ENCODE results near the gene NEDD4L. TPM values are rescaled to one million over a fixed set of nuclear protein-coding genes. Genes with fewer than 3 reads are reported as not detected.

NEDD4L gene
- polyA plus RNA-seq, 2 donors, result 10.8 to 14.1 TPM

DNA sequence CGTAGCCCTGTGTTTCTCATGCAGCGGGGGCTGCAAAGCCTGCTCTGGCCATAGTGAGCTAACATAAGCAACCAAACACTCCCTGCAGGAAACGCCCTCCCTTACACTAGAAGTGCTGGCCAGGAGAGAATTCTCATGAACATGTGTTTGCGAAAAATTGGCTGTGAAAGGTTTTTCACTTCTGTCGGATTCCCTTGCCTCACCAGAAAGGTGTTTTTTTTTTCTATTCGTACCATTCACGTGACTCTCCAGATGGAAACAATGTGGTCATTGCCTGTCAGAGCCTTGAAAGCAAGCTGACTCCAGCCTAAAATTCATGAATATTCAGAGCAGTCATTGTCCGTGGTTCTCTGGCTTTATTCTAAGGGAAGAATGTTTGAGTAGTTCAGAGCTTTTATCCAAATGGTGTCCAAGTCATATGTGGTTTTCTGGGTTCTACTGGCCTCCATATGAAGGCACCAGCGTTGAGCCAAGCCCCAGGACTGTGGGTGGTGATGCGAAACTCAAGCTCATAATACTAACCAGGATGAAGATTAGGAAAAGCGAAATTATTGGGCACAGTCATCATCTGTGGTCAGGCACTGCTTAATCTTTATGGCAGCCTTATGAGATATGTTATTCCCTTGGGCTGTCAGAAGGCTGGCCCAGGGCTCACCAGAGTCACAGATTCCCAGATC lies 348.4 kb downstream of the NEDD4L start:
- no peaks in the 10 kb centered on the region for H3K9me3 ChIP-seq (ENCODE audit: control insufficient read depth in 2 of 2, insufficient read depth in 1 of 2, low read depth in 1 of 2, low read length in 1 of 2)
- no peak overlapping the region for H3K4me3 ChIP-seq (ENCODE audit: low read depth in 1 of 2, low read length in 2 of 2)
- no peaks in the 10 kb centered on the region for H3K4me1 ChIP-seq (ENCODE audit: control insufficient read depth in 2 of 2, insufficient read depth in 2 of 2, low read length in 1 of 2)
- 70 to 77% methylated on average over 11 of the region's 11 CpGs for WGBS, 2 donors
- H3K27me3 ChIP-seq (ENCODE audit: control insufficient read depth in 1 of 2, insufficient read depth in 2 of 2, low read length in 2 of 2), result no peaks in the 10 kb centered on the region
- H3K36me3 ChIP-seq (ENCODE audit: control insufficient read depth in 2 of 2, insufficient read depth in 2 of 2, low read length in 1 of 2), result peaks cover 0 to 11% of the 10 kb centered on the region in 2 donors
- H3K27ac ChIP-seq (ENCODE audit: low read depth in 2 of 2, low read length in 1 of 2), result no peak overlapping the region

GRCh38 chr18:58393295-58393694 lies 349.3 kb downstream of the NEDD4L start:
- H3K4me1 ChIP-seq (ENCODE audit: control insufficient read depth in 2 of 2, insufficient read depth in 2 of 2, low read length in 1 of 2), result no peaks in the 10 kb centered on the region
- 76 to 84% methylated on average over 2 of the region's 2 CpGs for WGBS, 2 donors
- no peak overlapping the region for H3K4me3 ChIP-seq (ENCODE audit: low read depth in 1 of 2, low read length in 2 of 2)
- H3K9me3 ChIP-seq (ENCODE audit: control insufficient read depth in 2 of 2, insufficient read depth in 1 of 2, low read depth in 1 of 2, low read length in 1 of 2), result no peaks in the 10 kb centered on the region
- peaks cover 0 to 8% of the 10 kb centered on the region in 2 donors for H3K36me3 ChIP-seq (ENCODE audit: control insufficient read depth in 2 of 2, insufficient read depth in 2 of 2, low read length in 1 of 2)
- H3K27ac ChIP-seq (ENCODE audit: low read depth in 2 of 2, low read length in 1 of 2), result no peak overlapping the region
- H3K27me3 ChIP-seq (ENCODE audit: control insufficient read depth in 1 of 2, insufficient read depth in 2 of 2, low read length in 2 of 2), result no peaks in the 10 kb centered on the region

DNA sequence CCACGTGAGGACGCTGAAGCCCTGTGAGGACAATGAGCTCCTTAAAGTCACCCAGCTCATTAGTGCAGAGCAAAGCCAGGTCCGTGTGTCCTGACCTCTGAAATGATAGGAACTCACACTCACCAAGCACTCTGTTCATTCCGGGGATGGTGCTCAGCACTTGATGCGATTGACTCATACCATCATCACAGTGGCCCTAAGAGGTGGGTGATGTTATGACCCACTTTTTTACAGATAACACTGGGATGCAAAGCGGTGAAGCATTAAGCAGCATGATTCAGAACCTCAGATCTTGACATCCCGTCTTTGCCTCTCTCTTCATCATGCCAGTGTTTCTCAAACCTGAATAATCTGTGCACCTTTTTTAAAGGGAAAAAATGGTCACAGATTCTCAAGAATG lies 350.0 kb downstream of the NEDD4L start:
- WGBS, 2 donors, result 90 to 95% methylated on average over 7 of the region's 7 CpGs
- H3K27ac ChIP-seq (ENCODE audit: low read depth in 2 of 2, low read length in 1 of 2), result no peak overlapping the region
- H3K27me3 ChIP-seq (ENCODE audit: control insufficient read depth in 1 of 2, insufficient read depth in 2 of 2, low read length in 2 of 2), result no peaks in the 10 kb centered on the region
- no peak overlapping the region for H3K4me3 ChIP-seq (ENCODE audit: low read depth in 1 of 2, low read length in 2 of 2)
- no peaks in the 10 kb centered on the region for H3K9me3 ChIP-seq (ENCODE audit: control insufficient read depth in 2 of 2, insufficient read depth in 1 of 2, low read depth in 1 of 2, low read length in 1 of 2)
- peaks cover 0 to 6% of the 10 kb centered on the region in 2 donors for H3K36me3 ChIP-seq (ENCODE audit: control insufficient read depth in 2 of 2, insufficient read depth in 2 of 2, low read length in 1 of 2)
- H3K4me1 ChIP-seq (ENCODE audit: control insufficient read depth in 2 of 2, insufficient read depth in 2 of 2, low read length in 1 of 2), result no peaks in the 10 kb centered on the region

DNA sequence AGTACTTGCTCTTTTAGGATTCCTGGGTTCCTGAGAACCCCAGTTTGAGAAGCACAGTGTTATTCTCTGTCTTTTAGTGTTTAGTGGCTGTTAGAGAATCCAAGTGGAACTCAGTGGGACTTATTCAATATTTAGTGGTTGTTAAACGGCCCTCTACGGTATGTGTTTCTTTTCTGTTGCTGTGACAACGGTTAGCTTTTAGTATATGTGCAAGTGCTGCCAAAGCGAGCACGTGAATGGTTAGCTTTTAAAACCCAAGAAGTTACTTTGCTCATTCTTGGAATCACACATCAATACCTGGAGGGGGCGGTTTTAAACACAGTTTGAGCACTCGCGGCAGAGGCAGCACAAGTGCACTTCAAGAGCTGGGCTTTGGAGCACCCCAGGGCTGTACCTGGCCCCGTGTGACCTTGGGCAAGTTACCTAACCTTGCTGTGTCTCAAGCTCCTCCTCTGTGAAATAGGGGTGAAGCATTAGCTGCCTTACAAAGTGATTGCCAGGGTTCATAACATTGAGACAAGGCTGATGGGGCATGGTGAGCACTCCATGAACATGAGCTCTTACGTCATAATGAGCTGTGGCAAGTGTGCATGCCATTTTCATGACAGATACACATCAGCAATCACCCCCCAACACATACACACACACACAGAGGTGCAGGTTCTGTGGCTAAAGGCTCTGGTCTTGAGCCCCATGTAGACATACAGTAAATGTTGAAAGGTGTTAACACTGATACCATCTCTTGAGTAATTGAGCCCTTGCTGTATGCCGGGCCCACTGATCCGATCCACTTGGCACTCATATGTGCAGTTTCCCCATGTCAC lies 350.8 kb downstream of the NEDD4L start:
- WGBS, 2 donors, result 88 to 90% methylated on average over 12 of the region's 12 CpGs
- H3K9me3 ChIP-seq (ENCODE audit: control insufficient read depth in 2 of 2, insufficient read depth in 1 of 2, low read depth in 1 of 2, low read length in 1 of 2), result no peaks in the 10 kb centered on the region
- H3K36me3 ChIP-seq (ENCODE audit: control insufficient read depth in 2 of 2, insufficient read depth in 2 of 2, low read length in 1 of 2), result peaks cover 0 to 5% of the 10 kb centered on the region in 2 donors
- H3K27ac ChIP-seq (ENCODE audit: low read depth in 2 of 2, low read length in 1 of 2), result no peak overlapping the region
- H3K27me3 ChIP-seq (ENCODE audit: control insufficient read depth in 1 of 2, insufficient read depth in 2 of 2, low read length in 2 of 2), result no peaks in the 10 kb centered on the region
- no peak overlapping the region for H3K4me3 ChIP-seq (ENCODE audit: low read depth in 1 of 2, low read length in 2 of 2)
- no peaks in the 10 kb centered on the region for H3K4me1 ChIP-seq (ENCODE audit: control insufficient read depth in 2 of 2, insufficient read depth in 2 of 2, low read length in 1 of 2)

GRCh38 chr18:58396144-58396543 lies 352.1 kb downstream of the NEDD4L start:
- 77% methylated on average over 10 of the region's 10 CpGs for WGBS, 2 donors
- Histone ChIP-seq H3K4me3 (ENCODE audit: low read depth in 1 of 2, low read length in 2 of 2) (no peak overlapping the region), H3K27me3 (ENCODE audit: control insufficient read depth in 1 of 2, insufficient read depth in 2 of 2, low read length in 2 of 2) (no peaks in the 10 kb centered on the region), H3K27ac (ENCODE audit: low read depth in 2 of 2, low read length in 1 of 2) (no peak overlapping the region), H3K4me1 (ENCODE audit: control insufficient read depth in 2 of 2, insufficient read depth in 2 of 2, low read length in 1 of 2) (no peaks in the 10 kb centered on the region), H3K9me3 (ENCODE audit: control insufficient read depth in 2 of 2, insufficient read depth in 1 of 2, low read depth in 1 of 2, low read length in 1 of 2) (no peaks in the 10 kb centered on the region), H3K36me3 (ENCODE audit: control insufficient read depth in 2 of 2, insufficient read depth in 2 of 2, low read length in 1 of 2) (peaks cover 0 to 2% of the 10 kb centered on the region in 2 donors)

GRCh38 chr18:58396966-58397365 lies 352.9 kb downstream of the NEDD4L start:
- 78 to 80% methylated on average over 3 of the region's 3 CpGs for WGBS, 2 donors
- peaks cover 0 to under 1% of the 10 kb centered on the region in 2 donors for H3K36me3 ChIP-seq (ENCODE audit: control insufficient read depth in 2 of 2, insufficient read depth in 2 of 2, low read length in 1 of 2)

DNA sequence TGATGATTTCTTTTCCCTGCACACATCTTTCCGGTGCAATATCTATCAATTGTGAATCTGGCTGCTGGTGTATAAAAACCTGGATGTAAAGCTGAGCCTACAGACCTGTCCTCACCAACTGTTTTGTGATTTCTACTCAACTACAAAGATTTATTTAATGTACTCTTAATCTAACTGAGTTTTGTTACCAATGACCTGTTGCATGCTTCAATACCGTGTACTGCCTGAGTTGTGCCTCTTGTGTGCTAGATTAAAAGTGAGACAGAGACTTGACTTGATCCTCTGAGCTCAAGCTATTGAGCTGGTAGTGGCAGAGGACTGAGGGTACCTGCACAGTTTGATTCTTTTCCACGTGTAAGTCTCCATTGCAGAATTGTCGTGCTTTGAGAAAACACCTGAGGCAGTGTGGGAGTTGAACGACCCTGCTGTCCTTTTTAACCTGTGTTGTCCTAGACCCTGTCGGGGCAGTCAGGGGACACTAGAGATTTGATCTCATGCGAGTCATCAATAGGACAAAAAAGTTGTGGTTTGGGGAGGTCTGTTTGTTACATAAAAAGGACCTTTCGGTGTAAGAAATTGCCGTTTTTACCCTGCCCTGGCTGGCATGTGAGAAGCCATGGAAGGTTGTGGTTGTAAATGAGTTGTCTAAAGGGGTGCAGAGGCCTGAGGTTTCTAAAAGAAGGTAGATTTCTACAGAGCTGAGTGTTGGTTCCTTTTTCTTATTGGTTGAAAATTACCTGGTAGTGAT lies 353.5 kb downstream of the NEDD4L start:
- Histone ChIP-seq H3K27me3 (ENCODE audit: control insufficient read depth in 1 of 2, insufficient read depth in 2 of 2, low read length in 2 of 2) (no peaks in the 10 kb centered on the region), H3K4me3 (ENCODE audit: low read depth in 1 of 2, low read length in 2 of 2) (no peak overlapping the region), H3K36me3 (ENCODE audit: control insufficient read depth in 2 of 2, insufficient read depth in 2 of 2, low read length in 1 of 2) (no peaks in the 10 kb centered on the region), H3K27ac (ENCODE audit: low read depth in 2 of 2, low read length in 1 of 2) (no peak overlapping the region), H3K4me1 (ENCODE audit: control insufficient read depth in 2 of 2, insufficient read depth in 2 of 2, low read length in 1 of 2) (no peaks in the 10 kb centered on the region), H3K9me3 (ENCODE audit: control insufficient read depth in 2 of 2, insufficient read depth in 1 of 2, low read depth in 1 of 2, low read length in 1 of 2) (no peaks in the 10 kb centered on the region)
- 89% methylated on average over 9 of the region's 9 CpGs for WGBS, 2 donors

More at GRCh38 chr18:58396966-58397365, 352.9 kb downstream of the NEDD4L start:
- Histone ChIP-seq H3K4me3 (ENCODE audit: low read depth in 1 of 2, low read length in 2 of 2) (no peak overlapping the region), H3K4me1 (ENCODE audit: control insufficient read depth in 2 of 2, insufficient read depth in 2 of 2, low read length in 1 of 2) (no peaks in the 10 kb centered on the region), H3K27me3 (ENCODE audit: control insufficient read depth in 1 of 2, insufficient read depth in 2 of 2, low read length in 2 of 2) (no peaks in the 10 kb centered on the region), H3K27ac (ENCODE audit: low read depth in 2 of 2, low read length in 1 of 2) (no peak overlapping the region), H3K9me3 (ENCODE audit: control insufficient read depth in 2 of 2, insufficient read depth in 1 of 2, low read depth in 1 of 2, low read length in 1 of 2) (no peaks in the 10 kb centered on the region)

DNA sequence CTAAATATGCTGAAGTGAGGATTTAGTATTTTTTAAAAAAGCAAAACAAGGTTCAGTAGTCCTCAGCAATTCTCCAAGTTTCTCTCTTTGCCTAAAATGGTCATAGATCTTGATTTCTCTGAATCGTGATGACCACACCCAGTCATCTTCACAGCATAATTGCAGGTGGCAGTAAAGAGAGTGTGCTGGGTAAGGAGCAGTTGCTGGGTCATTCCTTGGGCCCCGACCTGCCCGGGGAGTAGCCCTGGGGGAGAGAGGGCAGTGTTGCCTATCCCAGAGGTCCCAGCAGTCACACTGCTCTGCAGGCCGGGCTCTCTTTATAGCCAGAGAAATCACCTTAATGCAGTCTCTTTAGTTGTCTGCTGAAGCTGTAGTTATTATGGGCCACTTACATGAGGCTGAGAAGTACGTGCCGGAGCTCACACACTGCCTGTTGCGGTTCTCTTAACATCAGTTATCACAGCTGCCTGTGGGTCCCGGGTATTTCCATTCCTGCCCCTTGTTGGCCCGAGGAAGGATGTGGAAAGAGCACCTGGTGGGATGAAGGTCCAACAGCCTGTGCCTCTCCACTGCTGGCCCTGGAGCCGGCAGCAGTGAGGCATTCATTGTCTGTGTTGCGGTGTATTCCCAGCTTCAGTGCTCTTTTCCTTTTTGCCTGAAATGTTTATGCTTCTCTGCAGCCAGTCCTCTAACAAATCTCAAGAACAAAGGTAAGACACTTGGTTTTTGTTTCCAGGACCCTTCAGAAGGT lies 354.8 kb downstream of the NEDD4L start:
- Histone ChIP-seq H3K27ac (ENCODE audit: low read depth in 2 of 2, low read length in 1 of 2) (no peak overlapping the region), H3K4me1 (ENCODE audit: control insufficient read depth in 2 of 2, insufficient read depth in 2 of 2, low read length in 1 of 2) (no peaks in the 10 kb centered on the region), H3K4me3 (ENCODE audit: low read depth in 1 of 2, low read length in 2 of 2) (no peak overlapping the region), H3K27me3 (ENCODE audit: control insufficient read depth in 1 of 2, insufficient read depth in 2 of 2, low read length in 2 of 2) (no peaks in the 10 kb centered on the region), H3K36me3 (ENCODE audit: control insufficient read depth in 2 of 2, insufficient read depth in 2 of 2, low read length in 1 of 2) (no peaks in the 10 kb centered on the region), H3K9me3 (ENCODE audit: control insufficient read depth in 2 of 2, insufficient read depth in 1 of 2, low read depth in 1 of 2, low read length in 1 of 2) (no peaks in the 10 kb centered on the region)
- WGBS, 2 donors, result 86 to 89% methylated on average over 11 of the region's 11 CpGs

GRCh38 chr18:58400331-58400870 lies 356.4 kb downstream of the NEDD4L start:
- no peaks in the 10 kb centered on the region for H3K36me3 ChIP-seq (ENCODE audit: control insufficient read depth in 2 of 2, insufficient read depth in 2 of 2, low read length in 1 of 2)
- no peaks in the 10 kb centered on the region for H3K4me1 ChIP-seq (ENCODE audit: control insufficient read depth in 2 of 2, insufficient read depth in 2 of 2, low read length in 1 of 2)
- H3K9me3 ChIP-seq (ENCODE audit: control insufficient read depth in 2 of 2, insufficient read depth in 1 of 2, low read depth in 1 of 2, low read length in 1 of 2), result no peaks in the 10 kb centered on the region
- H3K27ac ChIP-seq (ENCODE audit: low read depth in 2 of 2, low read length in 1 of 2), result no peak overlapping the region
- no peaks in the 10 kb centered on the region for H3K27me3 ChIP-seq (ENCODE audit: control insufficient read depth in 1 of 2, insufficient read depth in 2 of 2, low read length in 2 of 2)
- no peak overlapping the region for H3K4me3 ChIP-seq (ENCODE audit: low read depth in 1 of 2, low read length in 2 of 2)
- 71 to 77% methylated on average over 14 of the region's 14 CpGs for WGBS, 2 donors

All from esophagus (tissue), 2 donors.